HG02973 (cell line): ENCODE data around the gene TFF2.

Experiments used
- ATAC-seq: cut with Tn5 transposase; IDR thresholded peaks from one replicate; pipeline ENCODE4 v1.9.1; 2021; ENCODE audit warnings: moderate library complexity; ENCODE audit not compliant: unreplicated experiment

TFF2 gene

GRCh38 chr21:42321845-42322244 is 28.9 kb downstream of the TFF2 start:
- ATAC-seq = no peak

GRCh38 chr21:42321231-42321630 is 29.6 kb downstream of the TFF2 start:
- ATAC-seq = no peak

GRCh38 chr21:42320791-42321190 is 30.0 kb downstream of the TFF2 start:
- no peak for ATAC-seq

- ATAC-seq = no peak
Observed at GRCh38 chr21:42319851-42320572, 30.8 kb downstream of the TFF2 start.

- ATAC-seq = no peak
Observed at GRCh38 chr21:42319376-42319775, 31.4 kb downstream of the TFF2 start.

- ATAC-seq = no peak
Observed at GRCh38 chr21:42317826-42318746, 32.7 kb downstream of the TFF2 start.

GRCh38 chr21:42317341-42317741 is 33.5 kb downstream of the TFF2 start:
- no peak for ATAC-seq

- ATAC-seq = no peak
Observed at GRCh38 chr21:42316891-42317290, 33.9 kb downstream of the TFF2 start.

GRCh38 chr21:42315296-42315891 is 35.4 kb downstream of the TFF2 start, which contains the start of gene TFF3:
Gene TFF3, minus strand, starts transcription at chr21:42315409. Its CDS starts 35 bp downstream, at chr21:42315374.
- ATAC-seq = no peak

- ATAC-seq = no peak
Observed at GRCh38 chr21:42314616-42315295, 36.0 kb downstream of the TFF2 start.

GRCh38 chr21:42313501-42313969 is 37.3 kb downstream of the TFF2 start:
- ATAC-seq = no peak

GRCh38 chr21:42312626-42313104 is 38.1 kb downstream of the TFF2 start:
- ATAC-seq = no peak

GRCh38 chr21:42311816-42312625 is 38.8 kb downstream of the TFF2 start:
- no peak for ATAC-seq

- no peak for ATAC-seq
Observed at GRCh38 chr21:42311160-42311559, 39.6 kb downstream of the TFF2 start.

- no peak for ATAC-seq
Observed at GRCh38 chr21:42310411-42311001, 40.3 kb downstream of the TFF2 start.

- ATAC-seq = no peak
Observed at GRCh38 chr21:42309753-42310213, 41.0 kb downstream of the TFF2 start.

- ATAC-seq = no peak
Observed at GRCh38 chr21:42308914-42309752, 41.7 kb downstream of the TFF2 start.

- no peak for ATAC-seq
Observed at GRCh38 chr21:42308161-42308913, 42.5 kb downstream of the TFF2 start.
